ENCODE results near the gene IQCK.

The IQCK gene

DNA sequence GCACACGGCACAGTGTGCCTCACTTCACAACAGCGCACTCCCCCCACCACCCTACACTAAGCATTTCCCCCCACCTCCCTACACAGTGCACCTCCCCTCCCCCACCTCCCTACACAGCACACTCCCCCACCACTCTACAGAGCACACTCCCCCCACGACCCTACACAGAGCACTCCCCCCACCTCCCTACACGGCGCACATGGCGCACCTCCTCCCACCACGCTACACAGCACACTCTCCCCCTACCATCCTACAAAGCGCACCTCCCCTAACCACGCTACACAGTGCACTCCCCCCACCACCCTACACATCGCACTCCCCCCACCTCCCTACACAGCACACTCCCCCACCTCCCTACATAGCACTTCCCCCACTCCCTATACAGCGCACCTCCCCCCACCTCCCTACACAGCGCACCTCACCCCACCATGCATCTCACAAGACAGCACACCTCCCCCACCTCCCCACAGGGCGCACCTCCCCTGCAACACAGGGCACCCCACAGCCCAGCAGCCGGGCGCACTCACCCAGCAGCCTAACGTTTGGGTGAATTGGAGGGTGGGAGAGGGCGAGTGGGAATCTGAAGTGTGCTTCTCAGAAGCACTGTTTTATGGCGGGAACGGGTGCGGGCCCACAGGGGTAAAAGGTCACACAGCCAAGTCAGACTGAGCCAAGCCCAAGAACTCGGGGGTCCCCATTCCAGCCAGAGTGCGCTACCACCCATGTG lies 10.3 kb upstream of the IQCK start:
- no peak for TF ChIP-seq EZH2phosphoT487 (IDR thresholded peaks at IDR 0.05; ENCODE audit: low read depth)
- TF ChIP-seq, protein P1, sequence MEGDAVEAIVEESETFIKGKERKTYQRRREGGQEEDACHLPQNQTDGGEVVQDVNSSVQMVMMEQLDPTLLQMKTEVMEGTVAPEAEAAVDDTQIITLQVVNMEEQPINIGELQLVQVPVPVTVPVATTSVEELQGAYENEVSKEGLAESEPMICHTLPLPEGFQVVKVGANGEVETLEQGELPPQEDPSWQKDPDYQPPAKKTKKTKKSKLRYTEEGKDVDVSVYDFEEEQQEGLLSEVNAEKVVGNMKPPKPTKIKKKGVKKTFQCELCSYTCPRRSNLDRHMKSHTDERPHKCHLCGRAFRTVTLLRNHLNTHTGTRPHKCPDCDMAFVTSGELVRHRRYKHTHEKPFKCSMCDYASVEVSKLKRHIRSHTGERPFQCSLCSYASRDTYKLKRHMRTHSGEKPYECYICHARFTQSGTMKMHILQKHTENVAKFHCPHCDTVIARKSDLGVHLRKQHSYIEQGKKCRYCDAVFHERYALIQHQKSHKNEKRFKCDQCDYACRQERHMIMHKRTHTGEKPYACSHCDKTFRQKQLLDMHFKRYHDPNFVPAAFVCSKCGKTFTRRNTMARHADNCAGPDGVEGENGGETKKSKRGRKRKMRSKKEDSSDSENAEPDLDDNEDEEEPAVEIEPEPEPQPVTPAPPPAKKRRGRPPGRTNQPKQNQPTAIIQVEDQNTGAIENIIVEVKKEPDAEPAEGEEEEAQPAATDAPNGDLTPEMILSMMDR (IDR thresholded peaks at IDR 0.05; ENCODE audit: low read depth, low read length), result no peak
- Histone ChIP-seq H3K79me2 (ENCODE audit: low read length) (peaks cover 53% of the 10 kb centered on the region), H4K20me1 (ENCODE audit: insufficient read depth, low read length) (0 out of 2 replicates have a peak, but pooled peaks cover 3% of the 10 kb centered on the region), H3K36me3 (replicated peaks; ENCODE audit: low read depth, low read length) (peaks cover 85% of the 10 kb centered on the region), H2AFZ (ENCODE audit: low read depth, low read length) (no peak overlapping the region), H3K4me3 (ENCODE audit: low read length) (no peak overlapping the region), H3K4me1 (ENCODE audit: low read length) (no peaks in the 10 kb centered on the region), H3K9me3 (ENCODE audit: insufficient read depth, low read length) (no peaks in the 10 kb centered on the region), H3K27ac (ENCODE audit: low read length) (no peak overlapping the region), H3K4me2 (ENCODE audit: low read length) (no peak overlapping the region), H3K9ac (ENCODE audit: low read length) (no peak overlapping the region), H3K27me3 (ENCODE audit: low read depth, low read length) (no peaks in the 10 kb centered on the region)

DNA sequence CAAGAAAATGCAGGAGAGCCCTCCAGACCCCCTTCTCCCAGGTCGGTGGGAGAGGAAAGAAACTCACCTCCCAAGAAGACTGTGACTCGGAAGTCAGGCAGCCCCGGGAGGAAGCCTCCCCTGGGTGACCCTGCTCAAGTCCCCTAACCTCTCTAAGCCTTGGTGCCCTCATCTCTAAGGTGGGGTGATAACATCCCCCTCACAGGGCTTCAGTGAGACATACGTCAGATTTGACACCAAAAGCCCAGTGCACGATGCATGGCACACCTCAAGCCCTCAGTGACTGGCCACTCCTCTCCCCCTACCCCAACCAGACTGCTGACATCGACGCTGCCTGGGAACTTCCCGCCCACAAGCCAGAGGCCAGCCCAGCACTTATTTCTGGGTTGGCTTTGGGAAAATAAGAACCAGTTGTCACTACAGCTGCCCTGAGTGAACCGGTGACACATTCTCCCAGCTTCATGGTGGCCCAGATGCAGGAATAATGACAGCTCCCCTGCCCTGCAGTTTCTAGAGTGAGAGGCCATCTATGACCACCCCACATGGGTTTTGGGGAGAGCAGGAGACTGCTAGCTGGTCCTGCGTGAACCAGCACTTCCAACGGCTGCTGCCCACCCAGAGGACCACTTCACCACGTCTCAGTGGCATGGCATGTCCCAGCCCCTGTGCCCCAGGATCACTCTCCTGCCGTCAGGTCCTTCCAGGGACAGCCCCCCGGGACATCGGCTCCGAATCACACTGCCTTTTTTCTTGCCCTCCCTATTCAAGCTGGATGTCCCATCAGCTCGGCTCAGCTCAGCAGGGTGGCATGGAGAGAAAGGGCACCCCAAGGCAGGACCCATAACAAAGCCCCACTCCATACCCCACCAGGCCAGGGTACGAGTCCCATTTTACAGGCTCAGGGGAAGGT lies 9.5 kb upstream of the IQCK start:
- 0 out of 2 replicates have a peak, but pooled peaks cover 3% of the 10 kb centered on the region for H4K20me1 ChIP-seq (ENCODE audit: insufficient read depth, low read length)
- no peak overlapping the region for H3K4me3 ChIP-seq (ENCODE audit: low read length)
- H3K36me3 ChIP-seq (replicated peaks; ENCODE audit: low read depth, low read length), result peaks cover 81% of the 10 kb centered on the region
- H3K4me2 ChIP-seq (ENCODE audit: low read length), result no peak overlapping the region
- no peaks in the 10 kb centered on the region for H3K4me1 ChIP-seq (ENCODE audit: low read length)
- H3K9me3 ChIP-seq (ENCODE audit: insufficient read depth, low read length), result no peaks in the 10 kb centered on the region
- no peak overlapping the region for H2AFZ ChIP-seq (ENCODE audit: low read depth, low read length)
- no peak overlapping the region for H3K9ac ChIP-seq (ENCODE audit: low read length)
- H3K27me3 ChIP-seq (ENCODE audit: low read depth, low read length), result no peaks in the 10 kb centered on the region
- TF ChIP-seq, protein P1 (IDR thresholded peaks at IDR 0.05; ENCODE audit: low read depth, low read length), result no peak
- TF ChIP-seq EZH2phosphoT487 (IDR thresholded peaks at IDR 0.05; ENCODE audit: low read depth), result no peak
- no peak overlapping the region for H3K27ac ChIP-seq (ENCODE audit: low read length)
- H3K79me2 ChIP-seq (ENCODE audit: low read length), result peaks cover 61% of the 10 kb centered on the region

DNA sequence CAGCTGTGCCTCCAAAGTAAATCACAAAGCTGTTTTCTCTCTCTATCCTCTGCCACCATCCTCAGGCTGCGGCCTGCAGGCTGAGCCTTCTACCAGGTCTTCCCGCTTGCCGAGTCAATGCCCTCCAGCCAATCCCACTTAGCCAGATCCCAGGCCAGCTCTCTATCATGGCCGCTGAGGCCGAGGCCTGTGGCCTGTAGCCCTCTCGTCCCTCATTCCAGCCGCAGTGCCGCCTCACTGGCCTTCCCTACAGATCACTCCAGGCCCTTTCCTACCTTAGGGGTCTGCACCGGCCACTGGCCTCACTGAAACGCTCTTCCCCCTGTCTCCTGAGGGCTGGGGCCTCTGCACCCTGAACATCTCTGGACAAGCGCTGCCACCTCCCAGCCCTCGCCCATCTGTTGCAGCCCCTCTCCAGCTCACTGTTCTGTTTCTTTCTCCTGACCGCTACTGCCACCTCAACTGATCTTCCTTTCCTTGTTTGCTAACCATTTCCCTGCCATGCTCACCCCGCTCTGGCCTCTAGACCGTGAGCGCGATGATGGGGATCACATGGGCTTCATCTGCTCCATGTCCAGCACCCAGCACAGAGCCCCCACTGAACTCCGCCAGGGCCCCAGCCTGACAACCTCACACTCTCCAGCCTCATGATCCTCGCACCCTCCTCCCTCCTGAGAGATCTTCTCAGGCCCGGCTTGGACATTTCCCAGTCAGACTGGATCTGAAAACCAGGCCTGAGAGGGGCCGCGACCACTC lies 8.5 kb upstream of the IQCK start:
- Histone ChIP-seq H3K9ac (ENCODE audit: low read length) (no peak overlapping the region), H4K20me1 (ENCODE audit: insufficient read depth, low read length) (0 out of 2 replicates have a peak, but pooled peaks cover 3% of the 10 kb centered on the region), H3K4me2 (ENCODE audit: low read length) (no peak overlapping the region), H3K27me3 (ENCODE audit: low read depth, low read length) (no peaks in the 10 kb centered on the region), H3K9me3 (ENCODE audit: insufficient read depth, low read length) (no peaks in the 10 kb centered on the region), H3K27ac (ENCODE audit: low read length) (no peak overlapping the region), H3K36me3 (replicated peaks; ENCODE audit: low read depth, low read length) (peaks cover 79% of the 10 kb centered on the region), H3K79me2 (ENCODE audit: low read length) (peaks cover 72% of the 10 kb centered on the region), H3K4me1 (ENCODE audit: low read length) (no peaks in the 10 kb centered on the region), H2AFZ (ENCODE audit: low read depth, low read length) (no peak overlapping the region), H3K4me3 (ENCODE audit: low read length) (no peak overlapping the region)
- TF ChIP-seq EZH2phosphoT487 (IDR thresholded peaks at IDR 0.05; ENCODE audit: low read depth), result no peak
- TF ChIP-seq, protein P1 (IDR thresholded peaks at IDR 0.05; ENCODE audit: low read depth, low read length), result no peak
